ENCODE results near the gene TBC1D32.
"Not testable (repeated sequence)": the region's sequence is repeated elsewhere in the genome, so short reads cannot be mapped to it uniquely, and the experiment has no call there.

The TBC1D32 gene

DNA sequence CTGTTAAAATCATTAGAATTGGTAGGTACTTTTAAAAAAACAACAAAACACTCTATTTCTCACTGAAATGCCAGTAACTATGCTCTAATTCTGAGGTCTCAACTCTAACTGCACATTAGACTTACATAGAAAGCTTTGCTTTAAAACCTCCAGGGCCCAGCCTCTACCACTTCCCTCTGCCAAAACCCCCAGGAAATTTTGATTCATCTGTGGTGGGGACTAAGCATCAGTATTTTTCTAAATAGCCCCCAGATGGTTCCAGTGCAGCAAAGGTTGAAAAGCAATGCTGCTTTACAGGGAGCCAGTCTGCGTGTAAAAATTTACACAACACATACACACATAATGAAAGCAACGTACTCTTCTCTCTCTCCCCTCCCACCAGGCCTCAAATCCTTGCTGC, 3.8 kb downstream of the TBC1D32 start:
- DNase-seq: no peak

DNA sequence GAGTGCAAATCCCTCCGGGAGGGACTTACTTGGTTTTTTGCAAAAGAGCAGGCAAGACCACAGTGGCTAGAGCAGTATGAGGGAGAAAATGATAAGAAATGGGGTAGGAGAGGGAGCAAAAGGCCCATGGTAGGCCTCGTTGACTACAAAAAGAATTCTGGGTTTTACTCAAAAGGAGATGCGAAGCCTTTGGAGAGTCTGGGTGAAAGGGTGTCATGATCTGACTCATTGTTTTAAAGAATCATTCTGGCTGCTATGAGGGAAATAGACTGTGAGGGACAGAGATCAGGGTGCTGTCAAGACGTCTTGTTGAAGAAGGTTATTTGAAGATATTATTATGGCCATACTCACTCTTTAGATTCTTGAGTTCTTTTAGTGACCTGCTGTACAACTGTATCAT, 13.0 kb downstream of the TBC1D32 start:
- no peak for DNase-seq

DNA sequence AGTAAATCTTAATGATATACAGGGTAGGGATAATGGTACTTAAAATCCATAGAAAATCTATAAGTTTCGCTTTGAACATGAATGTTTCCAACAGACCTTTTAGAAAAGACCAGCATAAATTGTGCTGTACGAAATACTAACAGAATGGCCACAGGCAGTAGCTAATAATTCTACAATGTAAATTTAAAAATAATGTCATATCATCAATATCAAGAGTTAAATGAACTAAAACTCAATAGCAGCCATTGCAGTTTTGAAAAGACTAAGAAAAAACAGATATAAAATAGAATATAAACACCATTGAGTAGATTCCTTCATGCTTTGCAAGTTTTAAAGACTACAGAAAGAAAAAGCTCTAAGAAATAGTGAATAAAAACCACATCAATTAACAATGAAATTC, 14.7 kb downstream of the TBC1D32 start:
- no peak for DNase-seq

DNA sequence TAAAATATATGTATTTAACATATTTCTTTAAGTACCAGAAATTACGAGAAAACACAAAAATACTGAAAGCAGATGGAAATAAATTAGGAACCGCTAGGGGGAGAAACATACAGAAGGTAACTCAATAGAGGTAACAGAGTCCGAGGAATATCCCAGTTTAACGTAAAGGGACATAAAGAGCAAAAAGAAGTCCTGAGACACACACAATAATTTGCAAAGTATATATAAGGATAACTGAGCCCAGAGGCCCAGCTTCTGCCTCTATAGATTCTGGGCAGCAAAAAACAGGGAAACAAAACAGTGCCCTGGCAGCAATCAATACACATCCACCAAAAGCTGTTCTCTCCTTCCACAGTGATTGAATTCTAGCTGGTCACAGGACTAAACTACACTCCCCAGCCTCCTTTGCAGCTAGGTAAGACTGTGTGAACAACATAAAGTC, 15.1 kb downstream of the TBC1D32 start:
- no peak for DNase-seq

DNA sequence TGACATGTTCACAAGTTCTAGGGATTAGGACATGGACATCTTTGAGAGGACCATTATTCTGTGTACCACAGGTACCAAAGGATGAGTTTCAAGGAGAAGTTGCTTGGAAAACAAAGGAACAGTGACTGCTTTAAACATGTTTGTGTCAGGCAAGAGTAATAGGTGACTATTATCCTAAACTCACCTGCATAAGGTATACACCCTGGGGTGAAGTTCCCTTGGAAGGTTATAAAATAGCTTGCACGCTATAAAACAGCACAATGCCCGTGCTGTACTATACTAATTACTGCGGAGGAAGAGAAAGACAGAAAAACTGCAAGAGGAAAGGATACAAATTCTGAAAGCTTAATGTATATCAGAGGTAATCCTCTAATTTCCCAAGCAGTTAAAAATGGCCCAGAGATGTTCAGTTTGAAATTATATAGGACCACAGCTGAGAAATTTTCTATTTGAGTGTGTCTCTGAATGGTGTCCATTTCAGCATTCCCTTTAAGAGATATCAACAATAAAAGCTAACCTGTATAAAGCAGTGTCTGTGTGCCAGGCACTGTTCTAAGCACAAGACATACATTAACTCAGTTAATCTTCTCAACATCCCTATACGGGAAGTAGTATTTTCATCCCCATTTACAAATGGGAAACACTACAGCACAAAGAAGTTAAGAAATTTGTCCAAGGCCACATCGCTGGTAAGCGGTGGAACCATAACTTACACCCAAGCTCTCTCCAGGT, 19.7 kb downstream of the TBC1D32 start:
- no peak for DNase-seq

DNA sequence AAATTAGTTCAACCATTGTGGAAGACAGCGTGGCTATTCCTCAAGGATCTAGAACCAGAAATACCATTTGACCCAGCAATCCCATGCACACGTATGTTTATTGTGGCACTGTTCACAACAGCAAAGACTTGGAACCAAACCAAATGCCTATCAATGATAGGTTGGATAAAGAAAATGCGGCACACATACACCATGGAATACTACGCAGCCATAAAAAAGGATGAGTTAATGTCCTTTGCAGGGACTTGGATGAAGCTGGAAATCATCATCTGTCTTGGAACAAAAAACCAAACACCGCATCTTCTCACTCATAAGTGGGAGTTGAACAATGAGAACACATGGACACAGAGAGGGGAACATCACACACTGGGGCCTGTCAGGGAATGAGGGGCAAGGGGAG, 22.5 kb downstream of the TBC1D32 start:
- not testable (repeated sequence) for DNase-seq

DNA sequence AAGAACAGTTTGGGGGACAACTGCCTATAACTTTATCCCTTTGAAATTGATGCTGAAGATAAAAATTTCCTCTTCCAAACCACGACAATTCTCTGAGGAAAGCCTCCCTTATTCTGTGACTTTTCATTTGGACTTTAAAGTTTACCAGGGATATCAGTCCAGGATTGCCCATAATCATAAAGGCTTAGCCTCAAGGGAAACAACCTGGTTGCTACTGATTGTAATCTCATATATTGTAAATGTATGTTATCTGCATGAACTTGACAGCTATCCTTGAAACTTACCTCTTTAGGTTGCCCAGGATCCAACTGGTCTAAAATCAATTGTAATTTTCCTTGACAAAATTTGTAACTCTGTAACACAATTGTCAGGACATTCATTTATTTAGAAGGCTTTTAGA, 23.8 kb downstream of the TBC1D32 start:
- no peak for DNase-seq

DNA sequence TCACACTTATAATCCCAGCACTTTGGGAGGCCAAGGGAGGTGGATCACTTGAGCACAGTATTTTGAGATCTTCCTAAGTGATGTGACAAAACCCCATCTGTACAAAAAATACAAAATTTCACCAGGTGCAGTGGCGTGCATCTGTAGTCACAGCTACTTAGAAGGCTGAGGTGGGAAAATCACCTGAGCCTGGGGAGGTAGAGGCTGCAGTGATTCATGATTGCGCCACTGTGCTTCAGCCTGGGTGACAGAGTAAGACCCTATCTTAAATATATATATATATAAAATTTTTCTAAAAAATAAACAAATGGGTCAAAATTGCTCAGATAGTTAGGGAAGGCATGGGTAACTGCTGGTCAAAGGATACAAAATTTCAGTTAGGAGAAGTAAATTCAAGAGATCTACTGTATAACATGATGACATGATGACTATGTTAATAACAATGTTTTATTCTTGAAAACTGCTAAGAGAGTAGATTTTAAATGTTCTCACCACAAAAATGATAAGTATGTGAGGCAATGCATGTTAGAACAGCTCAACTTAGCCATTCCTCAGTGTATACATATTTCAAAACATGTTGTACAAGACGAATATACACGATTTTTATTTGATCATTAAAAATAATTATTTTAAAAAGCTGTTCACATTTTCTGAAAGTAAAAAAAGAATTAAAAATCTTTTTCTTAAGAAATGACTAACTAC, 24.4 kb downstream of the TBC1D32 start:
- DNase-seq: no peak

DNA sequence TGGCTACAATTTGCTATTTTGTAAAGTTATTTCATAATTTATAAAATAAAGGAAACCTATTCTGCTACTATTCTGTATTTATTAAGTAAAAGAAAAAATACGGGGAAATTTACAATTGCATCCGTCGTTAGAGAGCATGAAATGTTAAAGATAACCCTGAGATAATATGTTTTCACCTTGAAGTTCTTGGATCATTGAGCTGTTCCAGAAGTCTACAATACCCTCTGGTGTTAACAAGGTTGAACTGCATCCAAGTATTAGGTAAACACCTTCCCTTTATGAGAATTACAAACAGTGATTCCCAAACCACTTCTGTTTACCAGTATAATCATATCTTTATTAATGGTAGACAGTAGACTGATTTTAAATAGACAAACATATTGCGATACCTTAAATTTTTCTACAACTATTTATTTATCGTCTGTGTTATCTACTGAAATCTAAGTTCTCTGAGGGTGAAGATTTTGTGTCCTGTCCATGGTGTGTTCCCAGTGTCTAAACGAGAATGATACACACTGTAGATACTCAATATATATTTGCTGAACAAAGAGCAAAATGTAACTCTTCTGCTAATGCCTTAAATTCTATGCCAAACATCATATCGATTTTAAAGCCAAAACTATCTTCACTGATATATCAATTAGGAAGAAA, 28.2 kb downstream of the TBC1D32 start:
- DNase-seq: no peak

DNA sequence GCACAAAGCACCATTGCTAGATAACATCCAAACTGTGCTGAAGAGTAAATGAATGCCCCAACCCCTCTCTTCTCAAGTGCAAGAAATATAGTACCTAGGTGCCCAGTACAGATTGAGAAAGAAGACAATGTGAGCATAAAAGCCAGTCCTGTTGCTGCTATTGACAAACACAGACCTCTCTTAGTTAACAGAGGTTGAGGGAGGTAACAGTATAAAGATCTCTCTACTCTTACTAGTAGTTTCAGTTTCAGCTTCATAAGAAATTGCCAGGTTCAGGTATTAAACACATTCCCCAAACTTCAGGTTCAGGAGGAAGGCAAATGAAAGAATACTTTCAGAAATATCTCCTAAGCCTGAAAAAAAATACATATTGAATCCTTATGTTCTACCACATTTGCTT, 31.4 kb downstream of the TBC1D32 start:
- no peak for DNase-seq

DNA sequence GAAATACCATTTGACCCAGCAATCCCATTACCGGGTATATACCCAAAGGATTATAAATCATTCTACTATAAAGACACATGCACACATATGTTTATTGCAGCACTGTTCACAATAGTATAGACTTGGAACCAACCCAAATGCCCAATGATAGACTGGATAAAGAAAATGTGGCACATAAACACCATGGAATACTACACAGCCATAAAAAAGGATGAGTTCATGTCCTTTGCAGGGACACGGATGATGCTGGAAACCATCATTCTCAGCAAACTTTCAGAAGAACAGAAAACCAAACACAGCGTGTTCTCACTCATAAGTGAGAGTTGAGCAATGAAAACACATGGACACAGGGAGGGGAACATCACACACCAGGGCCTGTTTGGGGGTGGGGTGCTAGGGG, 33.1 kb downstream of the TBC1D32 start:
- not testable (repeated sequence) for DNase-seq

DNA sequence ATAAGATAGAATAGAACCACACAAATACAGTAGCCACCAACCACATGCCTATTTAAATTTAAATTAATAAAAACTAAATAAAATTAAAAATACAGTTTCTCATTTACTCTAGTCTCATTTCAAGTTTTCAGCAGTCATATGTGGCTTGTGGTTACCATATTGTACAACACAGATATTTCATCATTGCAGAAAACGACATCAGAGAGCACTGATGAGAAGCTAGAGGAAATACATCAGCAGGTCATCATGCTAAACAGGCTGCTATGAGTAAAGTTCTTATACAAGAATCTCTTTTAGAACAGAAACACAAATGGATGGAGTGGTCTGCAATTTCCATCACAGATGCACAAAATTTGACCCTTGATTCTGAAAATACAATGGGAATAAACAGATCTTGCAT, 36.6 kb downstream of the TBC1D32 start:
- no peak for DNase-seq

DNA sequence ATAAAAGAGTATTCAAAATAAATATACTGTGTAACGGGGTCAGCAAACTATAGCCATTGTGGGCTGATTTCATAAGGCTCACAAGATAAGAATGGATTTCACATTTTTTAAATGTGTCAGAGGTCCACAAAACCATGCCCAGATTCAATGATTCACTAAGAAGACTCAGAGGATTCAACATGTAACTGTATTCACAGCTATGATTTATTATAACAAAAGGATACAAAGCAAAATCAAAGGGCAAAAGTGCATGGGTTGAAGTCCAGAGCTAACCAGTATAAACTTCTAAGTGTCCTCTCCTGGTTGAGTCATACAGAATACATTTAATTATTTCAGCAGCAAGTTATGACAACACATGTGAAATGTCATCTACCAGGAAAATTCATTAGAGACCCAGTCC, 49.2 kb downstream of the TBC1D32 start:
- DNase-seq: no peak

DNA sequence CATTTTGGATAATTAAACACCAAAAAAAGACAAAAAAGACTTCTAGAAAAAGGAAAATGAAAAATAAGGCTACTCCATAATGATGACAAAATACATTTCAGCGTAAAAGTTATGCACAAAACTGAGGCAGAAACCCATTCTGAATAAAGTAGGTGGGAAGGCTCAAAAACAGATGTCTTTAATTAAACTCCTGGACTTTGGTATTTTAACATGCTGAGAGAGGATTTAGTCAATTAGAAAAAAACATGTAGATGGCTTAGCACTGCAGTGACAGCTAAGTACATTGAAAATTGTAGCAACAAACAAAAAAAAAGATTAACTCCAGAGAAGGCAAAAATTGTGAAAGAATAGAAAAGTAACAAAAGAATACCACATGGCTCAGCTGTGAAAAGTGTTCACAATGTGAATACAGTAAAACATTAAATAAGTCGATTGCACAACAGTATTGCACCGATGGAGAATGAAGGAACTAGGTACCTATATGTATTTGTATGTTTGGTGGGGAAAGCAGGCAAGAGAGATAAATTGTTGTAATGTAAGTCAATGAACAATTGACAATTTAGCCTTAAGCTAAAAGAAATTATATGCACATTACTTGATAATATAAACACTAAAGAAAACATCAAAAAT, 59.5 kb downstream of the TBC1D32 start:
- no peak for DNase-seq

DNA sequence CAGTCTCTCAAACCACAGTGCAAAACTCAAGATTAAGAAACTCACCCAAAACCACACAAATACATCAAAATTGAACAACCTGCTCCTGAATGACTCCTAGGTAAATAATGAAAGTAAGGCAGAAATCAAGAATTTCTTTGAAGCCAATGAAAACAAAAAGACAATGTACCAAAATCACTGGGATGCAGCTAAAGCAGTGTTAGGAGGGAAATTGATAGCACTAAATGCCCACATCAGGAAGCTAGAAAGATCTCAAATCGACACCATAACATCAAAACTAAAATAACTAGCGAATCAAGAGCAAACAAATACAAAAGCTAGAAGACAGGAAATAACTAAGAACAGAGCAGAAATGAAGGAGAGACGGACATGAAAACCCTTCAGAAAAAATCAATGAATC, 70.5 kb downstream of the TBC1D32 start:
- DNase-seq: no peak

DNA sequence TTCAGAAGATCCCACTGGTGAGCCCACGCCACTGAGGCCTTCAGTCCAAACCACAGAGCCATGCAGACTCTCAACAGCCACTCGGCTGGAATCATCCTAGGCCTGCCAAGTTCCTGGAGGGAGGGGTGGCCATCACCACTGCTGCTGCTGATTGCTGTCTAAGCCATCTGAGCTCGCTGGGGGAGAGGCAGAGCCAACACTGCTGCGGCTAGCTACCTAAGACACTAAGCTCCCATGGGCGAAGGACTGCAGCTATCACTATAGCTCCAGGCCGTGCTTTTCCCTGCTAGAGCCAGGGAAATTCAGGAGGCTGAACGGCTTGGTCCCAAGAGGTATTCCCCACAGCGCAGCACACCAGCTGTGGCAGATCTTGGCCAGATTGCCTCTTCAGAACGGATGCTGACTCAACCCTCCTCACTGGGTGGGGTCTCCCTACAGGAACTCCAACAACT, 73.6 kb downstream of the TBC1D32 start:
- no peak for DNase-seq

DNA sequence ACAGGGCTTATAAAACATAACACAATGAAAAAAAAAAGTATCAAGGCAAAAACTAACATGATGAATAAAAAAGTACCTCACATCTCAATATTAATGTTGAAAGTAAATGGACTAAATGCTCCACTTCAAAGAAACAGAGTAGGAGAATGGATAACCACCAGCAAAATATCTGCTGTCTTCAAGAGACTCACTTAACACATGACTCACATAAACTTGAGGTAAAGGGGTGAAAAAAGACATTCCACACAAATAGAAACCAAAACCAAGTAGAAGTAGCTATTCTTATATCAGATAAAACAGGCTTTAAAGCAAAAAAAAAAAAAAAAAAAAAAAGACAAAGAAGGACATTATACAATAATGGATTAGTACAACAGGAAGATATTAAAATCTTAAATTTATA, 86.9 kb downstream of the TBC1D32 start:
- no peak for DNase-seq

DNA sequence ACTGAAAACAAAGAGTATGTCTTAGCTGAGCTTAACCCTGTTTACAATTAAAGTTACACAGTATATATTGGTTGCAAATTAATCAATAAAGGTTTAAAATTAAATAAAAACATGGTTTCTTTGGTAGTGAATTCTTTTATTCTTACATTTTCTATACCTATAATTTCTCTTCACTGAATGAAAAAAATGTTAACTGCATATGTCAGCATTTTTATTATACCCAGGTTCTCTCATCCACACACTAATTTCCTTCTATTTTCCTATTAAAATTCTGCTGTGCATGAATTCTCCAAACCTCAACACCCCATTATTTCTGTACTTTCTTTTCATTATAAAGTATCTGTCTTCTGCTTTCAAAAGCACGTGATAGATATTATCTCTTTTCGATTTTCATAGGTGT, 91.9 kb downstream of the TBC1D32 start:
- DNase-seq: no peak

DNA sequence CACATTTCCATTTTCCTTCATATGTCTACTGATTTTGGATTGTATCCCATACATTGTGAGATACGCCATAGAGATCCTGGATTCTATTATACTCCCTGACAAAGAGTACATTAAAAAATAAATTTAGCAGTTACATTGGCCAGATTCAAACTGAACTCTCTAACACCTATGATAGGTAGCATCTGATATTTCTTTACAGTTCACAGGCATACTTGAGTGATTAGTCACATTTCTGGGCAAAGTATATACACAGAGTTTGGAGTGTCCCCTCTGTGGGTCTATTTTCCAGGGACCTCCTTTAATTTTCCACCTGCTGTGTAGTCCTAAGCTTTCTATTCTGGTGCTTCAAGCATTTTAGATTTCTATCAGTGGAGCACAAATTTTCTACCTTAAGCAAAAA, 96.4 kb downstream of the TBC1D32 start:
- DNase-seq: no peak

DNA sequence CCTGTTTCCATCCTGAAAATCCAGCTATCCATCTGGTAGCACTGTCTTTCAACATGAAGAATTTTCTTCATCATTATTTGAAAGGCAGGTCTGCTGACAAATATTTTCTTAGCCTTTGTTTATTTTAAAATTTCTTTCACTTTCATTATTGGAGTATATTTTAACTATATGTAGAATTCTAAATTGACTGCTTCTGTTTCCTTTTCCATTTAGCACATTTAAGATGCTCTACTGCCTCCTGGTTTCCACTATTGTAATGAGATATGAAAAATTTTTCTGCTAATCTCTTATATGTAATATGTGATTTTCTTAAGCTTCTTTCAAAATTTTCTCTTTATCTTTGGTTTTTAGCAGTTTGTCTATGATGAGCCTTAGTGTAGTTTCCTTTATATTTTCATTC, 97.3 kb downstream of the TBC1D32 start:
- no peak for DNase-seq

DNA sequence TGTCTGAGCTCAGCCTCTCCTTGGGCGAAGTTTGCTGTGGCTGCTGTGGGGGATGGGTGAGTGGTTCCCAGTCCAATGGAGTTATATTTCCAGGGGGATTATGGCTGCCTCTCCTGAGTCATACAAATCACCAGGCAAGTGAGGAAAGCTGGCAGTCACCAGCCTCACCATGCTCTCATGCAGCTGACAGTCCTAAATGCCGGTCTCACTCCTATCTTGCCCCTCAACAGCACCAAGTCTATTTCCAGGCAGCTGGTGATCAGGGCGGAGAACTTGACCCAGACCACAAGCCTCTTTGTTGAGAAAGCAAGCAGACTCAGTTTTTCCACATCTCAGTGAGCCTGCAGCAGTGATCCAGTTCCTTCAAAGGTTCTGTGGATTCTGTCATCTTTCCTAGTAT, 98.9 kb downstream of the TBC1D32 start:
- no peak for DNase-seq

DNA sequence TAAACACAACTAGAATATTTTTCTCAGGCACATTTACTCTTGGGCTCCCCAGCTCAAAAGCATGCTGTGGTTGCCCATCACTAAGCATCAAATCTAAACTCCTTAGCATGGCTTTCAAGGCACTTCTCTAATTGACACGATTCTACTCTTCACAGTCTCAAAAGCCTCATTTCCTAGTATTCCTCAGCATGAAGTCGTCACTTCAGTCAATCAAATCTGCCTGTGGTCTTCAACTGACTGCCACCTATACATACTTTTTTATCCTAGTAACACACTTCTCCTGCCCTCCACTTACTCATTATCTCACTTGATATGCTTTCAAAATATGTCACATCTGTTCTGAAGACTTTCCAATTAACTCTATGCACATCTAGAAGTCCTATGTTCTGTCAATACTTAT, 110.3 kb downstream of the TBC1D32 start:
- no peak for DNase-seq

DNA sequence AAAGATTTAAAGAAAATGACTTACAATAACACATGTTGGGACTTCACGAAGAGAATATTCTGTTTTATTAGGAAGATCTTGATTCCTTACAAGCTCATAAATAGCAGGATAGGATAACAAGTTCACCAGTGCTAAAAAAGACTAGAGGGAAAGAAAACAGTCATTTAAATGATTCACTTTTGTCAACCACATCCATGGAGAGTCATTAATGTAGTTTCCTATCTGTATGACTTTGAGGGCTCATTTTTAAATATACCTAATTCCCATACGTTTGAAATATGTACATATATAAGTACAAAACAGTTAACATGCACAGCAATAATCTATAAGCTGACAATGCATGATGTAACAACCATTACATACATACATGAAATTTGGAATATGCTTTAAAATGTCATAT, 111.1 kb downstream of the TBC1D32 start:
- no peak for DNase-seq

DNA sequence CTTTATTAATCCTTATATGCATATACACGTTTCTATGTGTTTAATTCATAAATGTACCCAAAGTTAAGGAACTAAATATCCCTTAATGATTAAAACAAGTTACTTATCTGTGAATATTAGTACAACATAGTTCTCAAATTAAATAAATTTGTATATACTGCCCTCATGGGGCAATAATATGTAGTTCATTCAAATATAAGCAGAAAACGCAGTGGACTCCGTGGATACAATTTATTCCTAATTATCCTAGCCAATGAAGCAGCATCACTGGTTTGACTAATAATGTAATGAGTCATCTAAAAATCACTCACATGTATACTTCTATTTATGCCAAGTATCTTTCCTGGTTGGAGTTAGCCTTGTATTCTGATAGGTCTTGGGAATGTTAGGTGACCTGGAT, 111.6 kb downstream of the TBC1D32 start:
- no peak for DNase-seq
